ENCODE results near the gene ZNF639. TPM values are rescaled to one million over a fixed set of nuclear protein-coding genes. Genes with fewer than 3 reads are reported as not detected.
"Not testable (repeated sequence)": the region's sequence is repeated elsewhere in the genome, so short reads cannot be mapped to it uniquely, and the experiment has no call there.

ZNF639 gene
- total RNA-seq, 1 donor from 2014 or later = 37.3 TPM

- Histone ChIP-seq H3K4me1 (no peaks in the 10 kb centered on the region), H3K27ac (no peak overlapping the region), H3K9me3 (no peaks in the 10 kb centered on the region), H3K4me3 (no peak overlapping the region), H3K36me3 (no peaks in the 10 kb centered on the region), H3K27me3 (no peaks in the 10 kb centered on the region)
- DNase-seq (ENCODE audit: extremely low spot score in 2 of 2) = no peak
- TF ChIP-seq CTCF (IDR thresholded peaks at IDR 0.05) = no peak
- TF ChIP-seq POLR2AphosphoS5 (IDR thresholded peaks at IDR 0.05; ENCODE audit: insufficient read depth in 1 of 2, low read depth in 1 of 2) = no peak
- no peak for TF ChIP-seq POLR2A (IDR thresholded peaks at IDR 0.05)
- intact Hi-C loops (cut with DNase I) = no loop called here
Observed at GRCh38 chr3:179301645-179302044, 21.2 kb upstream of the ZNF639 start.

GRCh38 chr3:179302111-179302510 lies 20.7 kb upstream of the ZNF639 start:
- intact Hi-C loops (cut with DNase I) = no loop called here
- no peaks in the 10 kb centered on the region for H3K4me1 ChIP-seq
- TF ChIP-seq CTCF (IDR thresholded peaks at IDR 0.05) (no peak), POLR2AphosphoS5 (IDR thresholded peaks at IDR 0.05; ENCODE audit: insufficient read depth in 1 of 2, low read depth in 1 of 2) (no peak), POLR2A (IDR thresholded peaks at IDR 0.05) (no peak)
- no peak overlapping the region for H3K4me3 ChIP-seq
- no peaks in the 10 kb centered on the region for H3K27me3 ChIP-seq
- DNase-seq (ENCODE audit: extremely low spot score in 2 of 2) = no peak
- H3K36me3 ChIP-seq = no peaks in the 10 kb centered on the region
- no peak overlapping the region for H3K27ac ChIP-seq
- no peaks in the 10 kb centered on the region for H3K9me3 ChIP-seq

- H3K36me3 ChIP-seq = no peaks in the 10 kb centered on the region
- no peak for TF ChIP-seq POLR2A (IDR thresholded peaks at IDR 0.05)
- H3K27ac ChIP-seq = no peak overlapping the region
- no peaks in the 10 kb centered on the region for H3K27me3 ChIP-seq
- H3K4me3 ChIP-seq = no peak overlapping the region
- no peak for DNase-seq (ENCODE audit: extremely low spot score in 2 of 2)
- H3K9me3 ChIP-seq = no peaks in the 10 kb centered on the region
- intact Hi-C loops (cut with DNase I) = no loop called here
- H3K4me1 ChIP-seq = no peaks in the 10 kb centered on the region
Observed at GRCh38 chr3:179304605-179305004, 18.2 kb upstream of the ZNF639 start.

GRCh38 chr3:179307362-179307761 lies 15.5 kb upstream of the ZNF639 start:
- DNase-seq (ENCODE audit: extremely low spot score in 2 of 2); intact Hi-C loops (cut with DNase I); H3K36me3 ChIP-seq; H3K27me3 ChIP-seq; H3K4me1 ChIP-seq; H3K4me3 ChIP-seq; H3K27ac ChIP-seq; H3K9me3 ChIP-seq: not testable (repeated sequence)

- TF ChIP-seq CTCF (IDR thresholded peaks at IDR 0.05) (no peak), POLR2AphosphoS5 (IDR thresholded peaks at IDR 0.05; ENCODE audit: insufficient read depth in 1 of 2, low read depth in 1 of 2) (no peak), POLR2A (IDR thresholded peaks at IDR 0.05) (no peak)
- no peaks in the 10 kb centered on the region for H3K4me1 ChIP-seq
- DNase-seq (ENCODE audit: extremely low spot score in 2 of 2) = no peak
- no peaks in the 10 kb centered on the region for H3K9me3 ChIP-seq
- no peaks in the 10 kb centered on the region for H3K27me3 ChIP-seq
- H3K27ac ChIP-seq = no peak overlapping the region
- no peak overlapping the region for H3K4me3 ChIP-seq
- H3K36me3 ChIP-seq = no peaks in the 10 kb centered on the region
- intact Hi-C loops (cut with DNase I) = no loop called here
Observed at GRCh38 chr3:179308001-179308400, 14.8 kb upstream of the ZNF639 start.

GRCh38 chr3:179309225-179310078 lies 13.4 kb upstream of the ZNF639 start:
- H3K4me1 ChIP-seq = no peaks in the 10 kb centered on the region
- no peak overlapping the region for H3K4me3 ChIP-seq
- no peaks in the 10 kb centered on the region for H3K36me3 ChIP-seq
- TF ChIP-seq CTCF (IDR thresholded peaks at IDR 0.05) (no peak), POLR2AphosphoS5 (IDR thresholded peaks at IDR 0.05; ENCODE audit: insufficient read depth in 1 of 2, low read depth in 1 of 2) (no peak), POLR2A (IDR thresholded peaks at IDR 0.05) (no peak)
- no peak overlapping the region for H3K27ac ChIP-seq
- intact Hi-C loops (cut with DNase I) = no loop called here
- no peak for DNase-seq (ENCODE audit: extremely low spot score in 2 of 2)
- H3K9me3 ChIP-seq = no peaks in the 10 kb centered on the region
- H3K27me3 ChIP-seq = no peaks in the 10 kb centered on the region

All from vagina (tissue), 2 donors.